ENCODE data around the gene NFILZ. TPM values are rescaled to one million over a fixed set of nuclear protein-coding genes. Genes with fewer than 3 reads are reported as not detected.

Gene NFILZ
- total RNA-seq, 1 donor from 2014 or later, result not detected

DNA sequence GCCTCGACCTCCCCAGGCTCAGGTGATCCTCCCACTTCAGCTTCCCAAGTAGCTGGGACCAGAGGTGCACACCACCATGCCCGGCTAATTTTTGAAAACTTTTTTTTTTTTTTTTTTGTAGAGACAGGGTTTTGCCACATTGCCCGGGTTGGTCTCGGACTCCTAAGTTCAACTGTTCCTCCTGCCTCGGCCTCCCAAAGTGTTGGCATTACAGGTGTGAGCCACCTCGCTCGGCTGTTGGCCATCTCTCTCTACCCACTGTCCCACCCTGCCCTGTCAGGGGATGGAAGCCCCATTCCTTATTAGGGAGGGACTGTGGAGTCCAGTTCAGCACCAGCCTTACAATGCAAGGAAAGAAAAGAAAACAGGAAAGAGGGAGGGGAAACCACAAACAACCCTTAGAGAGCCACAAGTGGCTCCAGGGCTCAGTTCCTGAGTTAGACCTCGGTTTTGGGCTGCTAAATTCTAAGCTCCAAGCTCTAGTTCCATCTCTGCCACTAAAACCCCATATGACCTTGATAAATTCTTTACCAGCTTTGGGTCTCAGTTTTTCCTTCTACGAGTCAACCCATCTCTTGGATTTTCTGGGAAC lies 36.5 kb downstream of the NFILZ start:
- DNase-seq (no peak), ATAC-seq (ENCODE audit: poor library complexity) (no peak)
- intact Hi-C loops (cut with DNase I), result no loop called here

DNA sequence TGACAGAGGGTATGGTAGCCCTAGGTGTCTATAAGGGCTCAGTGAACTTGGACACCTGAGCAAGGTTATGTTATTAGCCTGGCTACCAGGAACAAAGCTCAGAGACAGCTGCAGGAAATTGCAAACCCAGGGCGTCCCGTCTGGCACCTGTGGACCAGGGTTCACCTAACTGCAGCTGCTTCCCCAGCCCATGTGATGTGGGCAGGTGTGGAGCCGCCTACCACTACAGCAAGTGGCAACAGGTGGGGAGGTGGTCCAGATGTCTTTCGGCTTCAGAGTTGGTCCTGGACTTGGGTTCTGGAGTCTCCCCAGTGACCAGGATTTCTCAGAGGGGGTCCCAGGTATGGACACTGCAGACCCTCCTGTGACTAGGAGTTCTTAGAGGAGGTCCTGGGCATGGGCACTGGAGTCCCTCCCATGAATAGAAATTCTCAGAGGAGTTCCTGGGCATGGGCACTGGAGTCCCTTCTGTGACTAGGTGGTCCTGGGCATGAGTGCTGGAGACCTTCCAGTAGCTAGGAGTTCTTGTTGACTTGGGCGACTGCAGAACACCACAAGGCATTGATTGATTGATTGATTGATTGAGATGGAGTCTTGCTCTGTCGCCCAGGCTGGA lies 43.0 kb downstream of the NFILZ start:
- intact Hi-C loops (cut with DNase I), result no loop called here
- ATAC-seq (ENCODE audit: poor library complexity), result no peak
- DNase-seq, result no peak

- ATAC-seq (ENCODE audit: poor library complexity) (no peak), DNase-seq (no peak)
- intact Hi-C loops (cut with DNase I), result no loop called here
These were observed 44.6 kb downstream of the NFILZ start for GRCh38 chr19:8675066-8675465.

DNA sequence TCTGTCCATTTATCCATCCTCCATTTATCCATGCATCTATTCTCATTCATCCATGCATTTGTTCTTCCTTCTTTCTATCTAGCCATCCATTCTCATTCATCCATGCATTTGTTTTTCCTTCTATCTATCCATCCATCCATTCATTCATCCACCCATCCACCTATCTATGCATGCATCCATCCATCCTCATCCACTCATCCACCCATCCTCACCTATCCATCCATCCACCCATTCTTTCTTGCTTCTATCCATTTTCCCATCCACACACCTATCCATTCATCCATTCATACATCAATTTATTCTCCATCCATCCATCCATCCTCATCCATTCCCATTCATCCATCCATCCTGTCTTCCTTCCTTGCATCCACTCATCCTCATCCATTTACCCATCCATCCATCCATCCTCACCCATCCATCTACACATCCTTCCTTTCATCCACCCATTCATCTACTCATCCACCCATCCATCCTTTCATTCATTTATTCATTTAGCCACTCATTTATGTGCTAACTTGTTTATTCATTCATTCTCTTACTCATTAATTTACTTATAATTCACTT lies 47.9 kb downstream of the NFILZ start:
- intact Hi-C loops (cut with DNase I), result no loop called here
- DNase-seq (no peak), ATAC-seq (ENCODE audit: poor library complexity) (no peak)

Other genes starting within 250 kb of the NFILZ start
- 136 TPM for gene RAB11B, start 240.3 kb upstream of the NFILZ start, total RNA-seq
- 100.0 TPM for gene MARCHF2, start 217.3 kb upstream of the NFILZ start, total RNA-seq
- gene HNRNPM, start 185.7 kb upstream of the NFILZ start, total RNA-seq, result 113 TPM
- 0.70 TPM for gene PRAM1, start 128.0 kb upstream of the NFILZ start, total RNA-seq
- gene ZNF414, start 116.5 kb upstream of the NFILZ start, total RNA-seq, result 16.1 TPM
- 8.4 TPM for gene MYO1F, start 53.2 kb upstream of the NFILZ start, total RNA-seq
- 9.1 TPM for gene ADAMTS10, start 19.9 kb upstream of the NFILZ start, total RNA-seq
- not detected for gene ACTL9, start 68.2 kb downstream of the NFILZ start, total RNA-seq
- not detected for gene OR2Z1, start 91.0 kb downstream of the NFILZ start, total RNA-seq
- 8.5 TPM for gene ZNF558, start 201.7 kb downstream of the NFILZ start, total RNA-seq
- not detected for gene MBD3L1, start 201.7 kb downstream of the NFILZ start, total RNA-seq

Measured in Right ventricle myocardium superior (tissue), 1 donor.